ENCODE data around the gene JAK1.

DNA sequence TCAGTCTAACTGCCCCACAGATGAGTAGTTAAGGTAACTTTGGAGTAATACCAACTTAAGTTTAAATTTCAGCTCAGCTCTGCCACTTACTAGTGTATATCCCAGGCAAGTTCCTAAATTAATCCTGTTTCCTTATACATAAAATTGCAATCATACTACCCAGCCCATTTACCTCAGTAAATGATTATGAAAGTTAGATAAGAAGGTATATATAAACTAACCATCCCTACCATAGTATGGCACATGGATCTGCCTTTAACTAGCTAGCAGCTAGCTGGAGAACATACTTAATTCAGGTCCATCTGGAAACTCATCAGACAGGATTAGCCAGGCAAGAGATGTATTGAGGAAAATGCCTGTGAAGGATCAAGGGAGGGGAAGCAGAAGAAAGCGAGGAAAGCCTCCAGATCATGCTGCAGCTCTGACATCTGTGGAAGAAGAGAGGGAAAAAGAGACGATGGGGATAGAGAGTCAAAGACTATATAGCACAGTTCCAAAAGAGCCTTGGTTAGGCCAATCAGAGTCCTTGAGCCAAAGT lies 8.0 kb upstream of the JAK1 start:
- TF ChIP-seq, protein P1, sequence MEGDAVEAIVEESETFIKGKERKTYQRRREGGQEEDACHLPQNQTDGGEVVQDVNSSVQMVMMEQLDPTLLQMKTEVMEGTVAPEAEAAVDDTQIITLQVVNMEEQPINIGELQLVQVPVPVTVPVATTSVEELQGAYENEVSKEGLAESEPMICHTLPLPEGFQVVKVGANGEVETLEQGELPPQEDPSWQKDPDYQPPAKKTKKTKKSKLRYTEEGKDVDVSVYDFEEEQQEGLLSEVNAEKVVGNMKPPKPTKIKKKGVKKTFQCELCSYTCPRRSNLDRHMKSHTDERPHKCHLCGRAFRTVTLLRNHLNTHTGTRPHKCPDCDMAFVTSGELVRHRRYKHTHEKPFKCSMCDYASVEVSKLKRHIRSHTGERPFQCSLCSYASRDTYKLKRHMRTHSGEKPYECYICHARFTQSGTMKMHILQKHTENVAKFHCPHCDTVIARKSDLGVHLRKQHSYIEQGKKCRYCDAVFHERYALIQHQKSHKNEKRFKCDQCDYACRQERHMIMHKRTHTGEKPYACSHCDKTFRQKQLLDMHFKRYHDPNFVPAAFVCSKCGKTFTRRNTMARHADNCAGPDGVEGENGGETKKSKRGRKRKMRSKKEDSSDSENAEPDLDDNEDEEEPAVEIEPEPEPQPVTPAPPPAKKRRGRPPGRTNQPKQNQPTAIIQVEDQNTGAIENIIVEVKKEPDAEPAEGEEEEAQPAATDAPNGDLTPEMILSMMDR (IDR thresholded peaks at IDR 0.05) = no peak
- TF ChIP-seq POLR2AphosphoS5 (IDR thresholded peaks at IDR 0.05) = no peak
- no peak for TF ChIP-seq POLR2A (IDR thresholded peaks at IDR 0.05; ENCODE audit: low read depth)
- no peak for TF ChIP-seq EP300 (IDR thresholded peaks at IDR 0.05)

Data from esophagus muscularis mucosa (tissue), 4 donors.